ENCODE measurements around the gene TNFRSF19.

GRCh38 chr13:23645851-23646250 is 75.6 kb downstream of the TNFRSF19 start:
- no peak for TF ChIP-seq NFE2L2 (IDR thresholded peaks at IDR 0.05; ENCODE audit: low read depth, low read length)
- no peak for TF ChIP-seq POLR2A (IDR thresholded peaks at IDR 0.05; ENCODE audit: low read depth, low read length)
- TF ChIP-seq CTCF (conservative IDR thresholded peaks at IDR 0.05; ENCODE audit: low read depth, low read length) = no peak
- TF ChIP-seq USF2 (IDR thresholded peaks at IDR 0.05; ENCODE audit: low read depth, low read length) = no peak
- TF ChIP-seq CEBPB (IDR thresholded peaks at IDR 0.05; ENCODE audit: low read depth, low read length) = no peak
- no peak for TF ChIP-seq BHLHE40 (IDR thresholded peaks at IDR 0.05; ENCODE audit: low read depth, low read length)
- TF ChIP-seq MXI1 (IDR thresholded peaks at IDR 0.05; ENCODE audit: borderline replicate concordance, low read depth, low read length) = no peak
- TF ChIP-seq MAFK (IDR thresholded peaks at IDR 0.05; ENCODE audit: low read depth, low read length) = no peak
- TF ChIP-seq RFX5 (IDR thresholded peaks at IDR 0.05; ENCODE audit: low read depth, low read length) = no peak
- TF ChIP-seq SMC3 (IDR thresholded peaks at IDR 0.05; ENCODE audit: low read depth, low read length) = no peak
- TF ChIP-seq ELK1 (IDR thresholded peaks at IDR 0.05; ENCODE audit: borderline replicate concordance, low read depth, low read length) = no peak
- no peak for TF ChIP-seq RAD21 (IDR thresholded peaks at IDR 0.05; ENCODE audit: low read length)

Data from IMR-90 (cell line).